AG08395 (cell line): ENCODE data around the gene CHEK1.
A peak's percentile ranks its signal among the peaks of the same experiment; 100 is the strongest.
"Not testable (repeated sequence)": the region's sequence is repeated elsewhere in the genome, so short reads cannot be mapped to it uniquely, and the experiment has no call there.

Source experiments
- DNase-seq: peaks from one replicate; pipeline ENCODE4 v3.0.0; 2012; ENCODE audit warnings: mixed read lengths, low spot score

CHEK1 gene

DNA sequence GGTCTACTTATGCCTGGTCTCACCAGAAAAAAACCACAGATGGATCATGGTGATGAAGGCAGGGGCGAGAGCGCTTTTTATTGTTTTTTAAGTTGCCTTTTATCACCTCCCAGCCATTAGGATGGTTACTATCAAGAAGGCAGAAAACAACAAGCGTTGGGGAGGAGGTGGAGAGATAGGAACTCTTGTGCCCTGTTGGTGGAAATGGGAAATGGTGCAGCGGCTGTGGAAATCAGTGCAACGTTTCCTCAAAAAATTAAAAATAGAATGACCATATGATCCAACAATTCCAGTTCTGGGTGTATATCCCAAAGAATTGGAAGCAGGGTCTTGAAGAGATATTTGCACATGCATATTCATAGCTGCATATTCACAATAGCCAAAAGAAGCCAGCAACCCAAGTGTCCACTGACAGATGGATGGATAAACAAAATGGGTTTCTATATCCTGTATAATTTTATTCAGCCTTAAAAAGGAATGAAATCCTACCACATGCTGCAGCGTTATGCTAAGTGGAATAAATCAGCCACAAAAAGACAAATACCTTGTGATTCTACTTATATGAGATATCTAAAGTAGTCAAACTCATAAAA lies 76.2 kb downstream of the CHEK1 start:
- no peak for DNase-seq

DNA sequence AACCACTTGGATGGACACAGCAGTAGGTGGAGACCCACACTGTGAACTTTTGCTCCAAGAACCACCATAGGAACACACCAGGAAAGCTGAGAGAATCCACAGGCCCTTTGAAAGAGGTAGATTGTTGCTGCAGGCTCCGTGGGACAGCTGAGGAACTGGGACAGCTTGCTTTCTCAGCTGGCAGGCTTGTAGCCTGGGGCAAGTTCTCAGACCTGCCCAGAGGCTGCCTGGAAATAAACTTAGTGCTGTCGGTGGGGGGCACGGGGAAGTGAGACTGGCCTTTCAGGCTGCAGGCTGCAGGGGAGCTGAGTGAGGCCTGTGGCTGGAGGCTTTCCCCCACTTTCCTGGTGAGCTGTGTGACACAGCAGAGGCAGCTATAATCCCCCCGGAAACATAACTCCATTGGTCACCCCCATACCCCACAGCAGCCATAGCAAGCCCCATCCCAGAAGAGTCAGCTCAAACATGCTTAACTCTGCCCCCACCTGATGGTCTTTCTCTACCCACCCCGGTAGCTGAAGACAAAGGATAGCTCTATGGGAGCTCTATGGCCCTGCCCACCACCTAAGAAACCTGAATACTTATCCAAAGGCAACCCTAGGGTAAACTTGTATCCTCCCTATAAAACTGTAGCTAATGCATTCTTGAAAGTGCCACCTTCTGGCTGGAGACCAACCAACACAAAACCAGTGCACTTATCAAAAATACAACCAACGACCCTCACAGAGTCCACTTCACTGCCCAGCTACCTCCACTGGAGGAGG lies 77.1 kb downstream of the CHEK1 start:
- DNase-seq, result no peak

DNA sequence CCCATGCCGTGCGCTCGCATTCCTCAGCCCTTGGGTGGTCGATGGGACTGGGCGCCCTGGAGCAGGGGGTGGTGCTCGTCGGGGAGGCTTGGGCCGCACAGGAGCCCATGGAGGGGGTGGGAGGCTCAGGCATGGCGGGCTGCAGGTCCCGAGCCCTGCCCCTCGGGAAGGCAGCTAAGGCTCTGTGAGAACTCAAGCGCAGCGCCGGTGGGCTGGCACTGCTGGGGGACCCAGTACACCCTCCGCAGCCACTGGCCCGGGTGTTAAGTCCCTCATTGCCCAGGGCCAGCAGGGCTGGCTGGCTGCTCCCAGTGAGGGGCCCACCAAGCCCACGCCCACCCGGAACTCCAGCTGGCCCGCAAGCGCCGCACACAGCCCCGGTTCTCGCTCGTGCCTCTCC lies 79.7 kb downstream of the CHEK1 start:
- DNase-seq, result not testable (repeated sequence)

DNA sequence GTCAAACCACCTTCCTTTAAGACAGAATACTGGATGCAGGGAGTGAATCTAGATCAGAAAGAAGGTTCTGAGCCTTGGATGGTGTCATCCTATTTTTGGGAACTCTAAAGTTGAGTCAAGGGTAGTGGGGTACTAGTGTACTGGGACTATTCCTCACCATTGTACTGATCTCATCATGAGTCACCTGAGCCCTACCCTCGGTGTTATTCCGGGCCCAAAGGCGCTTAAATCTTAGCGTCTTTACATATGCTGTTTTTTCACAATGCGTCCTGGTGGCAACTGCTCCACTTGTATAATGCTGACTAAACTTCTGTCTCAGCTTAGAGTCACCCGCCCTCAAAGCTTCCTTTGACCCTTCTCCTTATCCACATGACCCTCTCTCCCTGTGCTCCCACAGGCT lies 95.8 kb downstream of the CHEK1 start:
- DNase-seq, result no peak

DNA sequence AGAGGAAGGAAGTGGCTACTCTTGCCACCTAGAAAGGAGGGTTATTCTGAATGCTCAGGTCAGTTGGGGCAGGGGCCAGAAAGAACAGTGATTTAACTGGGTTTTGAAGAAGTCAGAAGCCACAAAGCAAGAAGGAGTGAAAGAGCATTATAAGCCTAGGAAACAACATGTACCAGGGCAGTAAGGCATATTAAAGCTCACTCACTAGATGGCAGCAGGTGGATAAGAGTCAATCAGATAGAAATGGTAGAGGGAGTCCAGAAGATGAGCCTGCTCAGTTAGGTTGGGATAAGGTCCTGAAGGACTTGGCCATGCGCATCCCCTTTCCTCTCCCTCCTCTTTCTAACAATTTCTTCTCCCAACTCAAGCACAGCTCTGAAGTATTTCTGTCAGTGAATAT lies 99.2 kb downstream of the CHEK1 start:
- peak; percentile 17 for DNase-seq
